ENCODE data around the gene MACROD2.

MACROD2 gene

DNA sequence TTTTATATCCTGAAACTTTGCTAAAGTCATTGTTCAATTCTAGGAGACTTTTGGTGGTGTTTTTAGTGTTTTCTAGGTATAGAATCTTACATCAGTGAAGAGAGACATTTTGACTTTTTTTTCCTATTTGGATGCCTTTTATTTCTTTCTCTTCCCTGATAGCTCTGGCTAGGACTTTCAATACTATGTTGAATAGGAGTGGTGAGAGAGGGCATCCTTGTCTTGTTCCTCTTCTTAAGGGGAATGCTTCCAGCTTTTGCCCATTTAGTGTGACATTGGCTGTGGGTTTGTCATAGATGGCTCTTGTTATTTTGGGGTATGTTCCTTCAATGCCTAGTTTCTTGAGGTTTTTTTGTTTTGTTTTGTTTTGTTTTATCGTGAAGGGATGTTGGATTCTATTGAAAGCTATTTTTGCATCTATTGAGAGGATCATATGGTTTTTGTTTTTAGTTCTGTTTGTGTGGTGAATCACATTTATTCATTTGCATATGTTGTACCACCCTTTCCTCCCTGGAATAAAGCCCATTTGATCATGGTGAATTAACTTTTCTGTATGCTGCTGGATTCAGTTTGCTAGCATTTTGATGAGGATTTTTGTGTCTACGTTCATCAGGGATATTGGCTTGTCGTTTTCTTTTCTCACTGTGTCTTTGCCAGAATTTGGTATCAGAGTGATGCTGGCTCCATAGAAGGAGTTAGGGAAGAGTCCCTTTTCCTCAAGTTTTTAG, 882.1 kb downstream of the MACROD2 start:
- no peak for FAIRE-seq
- TF ChIP-seq, protein P1, sequence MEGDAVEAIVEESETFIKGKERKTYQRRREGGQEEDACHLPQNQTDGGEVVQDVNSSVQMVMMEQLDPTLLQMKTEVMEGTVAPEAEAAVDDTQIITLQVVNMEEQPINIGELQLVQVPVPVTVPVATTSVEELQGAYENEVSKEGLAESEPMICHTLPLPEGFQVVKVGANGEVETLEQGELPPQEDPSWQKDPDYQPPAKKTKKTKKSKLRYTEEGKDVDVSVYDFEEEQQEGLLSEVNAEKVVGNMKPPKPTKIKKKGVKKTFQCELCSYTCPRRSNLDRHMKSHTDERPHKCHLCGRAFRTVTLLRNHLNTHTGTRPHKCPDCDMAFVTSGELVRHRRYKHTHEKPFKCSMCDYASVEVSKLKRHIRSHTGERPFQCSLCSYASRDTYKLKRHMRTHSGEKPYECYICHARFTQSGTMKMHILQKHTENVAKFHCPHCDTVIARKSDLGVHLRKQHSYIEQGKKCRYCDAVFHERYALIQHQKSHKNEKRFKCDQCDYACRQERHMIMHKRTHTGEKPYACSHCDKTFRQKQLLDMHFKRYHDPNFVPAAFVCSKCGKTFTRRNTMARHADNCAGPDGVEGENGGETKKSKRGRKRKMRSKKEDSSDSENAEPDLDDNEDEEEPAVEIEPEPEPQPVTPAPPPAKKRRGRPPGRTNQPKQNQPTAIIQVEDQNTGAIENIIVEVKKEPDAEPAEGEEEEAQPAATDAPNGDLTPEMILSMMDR (IDR thresholded peaks at IDR 0.05; ENCODE audit: insufficient read depth, missing control alignments): no peak
- DNase-seq (ENCODE audit: insufficient read length, low spot score): no peak

- TF ChIP-seq, protein P1 (IDR thresholded peaks at IDR 0.05; ENCODE audit: insufficient read depth, missing control alignments): no peak
- no peak for FAIRE-seq
- DNase-seq (ENCODE audit: insufficient read length, low spot score): no peak
Measured at GRCh38 chr20:14878676-14879019, 883.3 kb downstream of the MACROD2 start.

GRCh38 chr20:14879020-14879697, 883.8 kb downstream of the MACROD2 start:
- no peak for DNase-seq (ENCODE audit: insufficient read length, low spot score)
- no peak for FAIRE-seq
- TF ChIP-seq, protein P1 (IDR thresholded peaks at IDR 0.05; ENCODE audit: insufficient read depth, missing control alignments): no peak

- TF ChIP-seq, protein P1 (IDR thresholded peaks at IDR 0.05; ENCODE audit: insufficient read depth, missing control alignments): no peak
- DNase-seq (ENCODE audit: insufficient read length, low spot score) (no peak), FAIRE-seq (no peak)
Measured at GRCh38 chr20:14879839-14880238, 884.5 kb downstream of the MACROD2 start.

DNA sequence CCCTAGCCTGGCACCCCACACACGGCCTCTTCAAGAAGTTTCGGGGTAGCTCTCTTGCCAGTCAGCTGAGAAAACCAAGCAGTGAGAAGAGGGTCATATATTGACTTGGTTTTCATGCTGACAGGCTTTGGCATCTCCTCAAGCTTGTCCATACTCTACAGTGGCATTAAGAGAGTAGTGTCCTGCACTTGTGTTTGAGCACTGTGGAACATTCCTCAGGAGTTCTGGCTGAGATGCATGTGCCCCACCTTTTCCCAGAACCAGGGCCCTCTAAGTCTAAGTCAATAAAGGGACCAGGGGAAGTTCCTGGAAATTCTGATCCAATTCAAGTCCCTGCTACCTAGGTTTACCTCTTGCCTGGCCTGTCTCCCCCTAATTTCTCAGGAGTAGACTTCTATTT, 886.2 kb downstream of the MACROD2 start:
- TF ChIP-seq, protein P1 (IDR thresholded peaks at IDR 0.05; ENCODE audit: insufficient read depth, missing control alignments): no peak
- DNase-seq (ENCODE audit: insufficient read length, low spot score) (no peak), FAIRE-seq (no peak)

DNA sequence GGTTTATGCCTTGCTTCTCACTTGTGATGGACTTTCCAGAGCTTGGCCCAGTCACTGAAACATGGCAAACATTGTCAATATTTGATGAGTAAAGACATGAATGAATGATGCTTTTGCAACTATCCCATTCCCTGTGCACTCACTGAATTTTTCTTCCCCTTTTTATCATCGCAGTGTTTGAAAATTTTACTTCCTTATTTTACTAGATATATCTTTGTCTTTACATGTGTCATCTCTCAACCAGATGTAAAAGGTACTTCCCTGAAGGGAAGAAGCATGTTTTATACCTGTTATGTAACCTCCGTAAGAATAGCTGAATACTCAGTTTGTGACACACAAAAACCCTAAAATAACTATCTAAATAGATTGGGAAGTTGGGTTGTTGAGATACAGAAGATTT, 886.8 kb downstream of the MACROD2 start:
- TF ChIP-seq, protein P1 (IDR thresholded peaks at IDR 0.05; ENCODE audit: insufficient read depth, missing control alignments): no peak

GRCh38 chr20:14882846-14883245, 887.5 kb downstream of the MACROD2 start:
- FAIRE-seq (no peak), DNase-seq (ENCODE audit: insufficient read length, low spot score) (no peak)
- TF ChIP-seq, protein P1 (IDR thresholded peaks at IDR 0.05; ENCODE audit: insufficient read depth, missing control alignments): no peak

More for the DNA sequence above, 886.8 kb downstream of the MACROD2 start:
- DNase-seq (ENCODE audit: insufficient read length, low spot score) (no peak), FAIRE-seq (no peak)

Measured in D721Med (cell line).